ENCODE data around the gene FUZ. TPM values are rescaled to one million over a fixed set of nuclear protein-coding genes. Genes with fewer than 3 reads are reported as not detected.

FUZ gene
- total RNA-seq, 1 experiment from 2014 or later = 13.9 TPM

- H3K27ac ChIP-seq (ENCODE audit: low read length) = peak overlapping the region; percentile 84
- TF ChIP-seq SIN3A (IDR thresholded peaks at IDR 0.05; ENCODE audit: borderline replicate concordance, insufficient read depth, low read depth, low read length) = no peak
- no peak for TF ChIP-seq POLR2AphosphoS5 (IDR thresholded peaks at IDR 0.05; ENCODE audit: low read depth, low read length)
- TF ChIP-seq TCF7L2 (IDR thresholded peaks at IDR 0.05; ENCODE audit: low read depth, low read length) = no peak
- TF ChIP-seq CTCF (IDR thresholded peaks at IDR 0.05) = no peak
- TF ChIP-seq REST (IDR thresholded peaks at IDR 0.05; ENCODE audit: insufficient read depth in 1 of 2, low read depth in 2 of 2, low read length in 1 of 2) = no peak
- no peak overlapping the region for H3K4me3 ChIP-seq (ENCODE audit: low read depth in 2 of 2, low read length in 2 of 2)
- ATAC-seq (peak; percentile 5; the same call in 1 of the 2 replicates), DNase-seq (ENCODE audit: low read depth, low spot score) (no peak)
- intact Hi-C loops (cut with micrococcal nuclease; ENCODE audit: unreplicated experiment) = no loop called here
- CTCF ChIA-PET = no interaction called here
- in situ Hi-C loops (cut with HindIII; ENCODE audit: low pct_unique_long_range_greater_than_20kb, low sequenced_read_pairs) = no loop called here
- POLR2A ChIA-PET = no interaction called here
- H3K4me1 ChIP-seq (ENCODE audit: control insufficient read depth, insufficient read depth, low read length) = peaks cover 41% of the 10 kb centered on the region
- H3K36me3 ChIP-seq (ENCODE audit: control insufficient read depth, insufficient read depth, low read length) = no peaks in the 10 kb centered on the region
- H3K27me3 ChIP-seq (ENCODE audit: control insufficient read depth, insufficient read depth, low read length) = no peaks in the 10 kb centered on the region
- no peaks in the 10 kb centered on the region for H3K9me3 ChIP-seq (ENCODE audit: control insufficient read depth, insufficient read depth, low read depth, low read length)
- no TSS peak for BruUV-seq (replicated peaks)
Measured at GRCh38 chr19:49860336-49861102, 47.4 kb upstream of the FUZ start.

GRCh38 chr19:49859682-49860335, 46.7 kb upstream of the FUZ start:
- Histone ChIP-seq H3K36me3 (ENCODE audit: control insufficient read depth, insufficient read depth, low read length) (no peaks in the 10 kb centered on the region), H3K27ac (ENCODE audit: low read length) (peak overlapping the region; percentile 84), H3K27me3 (ENCODE audit: control insufficient read depth, insufficient read depth, low read length) (no peaks in the 10 kb centered on the region), H3K4me1 (ENCODE audit: control insufficient read depth, insufficient read depth, low read length) (peaks cover 38% of the 10 kb centered on the region), H3K9me3 (ENCODE audit: control insufficient read depth, insufficient read depth, low read depth, low read length) (no peaks in the 10 kb centered on the region), H3K4me3 (ENCODE audit: low read depth in 2 of 2, low read length in 2 of 2) (no peak overlapping the region)
- ATAC-seq (no peak), DNase-seq (ENCODE audit: low read depth, low spot score) (no peak)
- no TSS peak for BruUV-seq (replicated peaks)
- POLR2A ChIA-PET = no interaction called here
- CTCF ChIA-PET = no interaction called here
- TF ChIP-seq CTCF (IDR thresholded peaks at IDR 0.05) (no peak), REST (IDR thresholded peaks at IDR 0.05; ENCODE audit: insufficient read depth in 1 of 2, low read depth in 2 of 2, low read length in 1 of 2) (no peak), SIN3A (IDR thresholded peaks at IDR 0.05; ENCODE audit: borderline replicate concordance, insufficient read depth, low read depth, low read length) (no peak), POLR2AphosphoS5 (IDR thresholded peaks at IDR 0.05; ENCODE audit: low read depth, low read length) (no peak; the same call in 1 of the 2 replicates), TCF7L2 (IDR thresholded peaks at IDR 0.05; ENCODE audit: low read depth, low read length) (no peak)
- intact Hi-C loops (cut with micrococcal nuclease; ENCODE audit: unreplicated experiment) (no loop called here), in situ Hi-C loops (cut with HindIII; ENCODE audit: low pct_unique_long_range_greater_than_20kb, low sequenced_read_pairs) (no loop called here)
